BE2C (cell line): ENCODE results near the gene ZNF273.

Experiments used
- DNase-seq: peaks from one replicate; pipeline ENCODE4 v3.0.0-alpha.2; 2020
- H3K27me3 ChIP-seq: fragments of 250-450 bp; sonication (Bioruptor Pico); 2 replicates; pipeline ENCODE4 v1.5.1; 2020; ENCODE audit warnings: mild to moderate bottlenecking
- H3K36me3 ChIP-seq: fragments of 250-450 bp; sonication (Bioruptor Pico); 2 replicates; pipeline ENCODE4 v1.5.1; 2020; ENCODE audit warnings: mild to moderate bottlenecking
- H3K4me1 ChIP-seq: fragments of 250-450 bp; sonication (Bioruptor Pico); 2 replicates; pipeline ENCODE4 v1.5.1; 2020
- H3K4me3 ChIP-seq: 2 replicates; pipeline ENCODE4 v1.5.1; 2011; ENCODE audit warnings: low read depth, low read length
- H3K9me3 ChIP-seq: fragments of 250-450 bp; sonication (Bioruptor Pico); 2 replicates; pipeline ENCODE4 v1.5.1; 2020
- CTCF ChIP-seq: IDR thresholded peaks from 2 replicates; pipeline ENCODE4 v1.5.1; 2012; ENCODE audit warnings: mild to moderate bottlenecking, low read depth, low read length

The ZNF273 gene

GRCh38 chr7:64867863-64868440 is 35.1 kb upstream of the ZNF273 start:
- no peaks in the 10 kb centered on the region for H3K9me3 ChIP-seq
- TF ChIP-seq CTCF, result no peak
- no peaks in the 10 kb centered on the region for H3K27me3 ChIP-seq
- H3K4me1 ChIP-seq, result no peaks in the 10 kb centered on the region
- H3K36me3 ChIP-seq, result no peaks in the 10 kb centered on the region
- no peak for DNase-seq
- H3K4me3 ChIP-seq, result no peak overlapping the region

- Histone ChIP-seq H3K9me3 (no peaks in the 10 kb centered on the region), H3K36me3 (no peaks in the 10 kb centered on the region), H3K4me1 (no peaks in the 10 kb centered on the region), H3K27me3 (no peaks in the 10 kb centered on the region), H3K4me3 (no peak overlapping the region)
- TF ChIP-seq CTCF, result no peak
- no peak for DNase-seq
Measured at GRCh38 chr7:64868499-64868898, 34.6 kb upstream of the ZNF273 start.

- H3K9me3 ChIP-seq, result no peaks in the 10 kb centered on the region
- no peaks in the 10 kb centered on the region for H3K36me3 ChIP-seq
- H3K27me3 ChIP-seq, result no peaks in the 10 kb centered on the region
- no peak for TF ChIP-seq CTCF
- H3K4me1 ChIP-seq, result no peaks in the 10 kb centered on the region
- no peak overlapping the region for H3K4me3 ChIP-seq
- DNase-seq, result no peak
Measured at GRCh38 chr7:64869121-64869725, 33.9 kb upstream of the ZNF273 start.

- DNase-seq, result no peak
- H3K27me3 ChIP-seq, result no peaks in the 10 kb centered on the region
- H3K9me3 ChIP-seq, result no peaks in the 10 kb centered on the region
- H3K4me1 ChIP-seq, result no peaks in the 10 kb centered on the region
- H3K4me3 ChIP-seq, result no peak overlapping the region
- H3K36me3 ChIP-seq, result no peaks in the 10 kb centered on the region
- no peak for TF ChIP-seq CTCF
Measured at GRCh38 chr7:64869912-64870562, 33.0 kb upstream of the ZNF273 start.

GRCh38 chr7:64870656-64871055 is 32.4 kb upstream of the ZNF273 start:
- no peak for DNase-seq
- Histone ChIP-seq H3K4me1 (no peaks in the 10 kb centered on the region), H3K9me3 (no peaks in the 10 kb centered on the region), H3K4me3 (no peak overlapping the region), H3K27me3 (no peaks in the 10 kb centered on the region), H3K36me3 (no peaks in the 10 kb centered on the region)
- no peak for TF ChIP-seq CTCF

GRCh38 chr7:64871761-64872160 is 31.3 kb upstream of the ZNF273 start:
- no peak for TF ChIP-seq CTCF
- Histone ChIP-seq H3K4me1 (no peaks in the 10 kb centered on the region), H3K36me3 (no peaks in the 10 kb centered on the region), H3K4me3 (no peak overlapping the region), H3K27me3 (no peaks in the 10 kb centered on the region), H3K9me3 (no peaks in the 10 kb centered on the region; the same call in 1 of the 2 replicates)
- DNase-seq, result no peak
